ENCODE data around the gene TSGA10IP. TPM values are rescaled to one million over a fixed set of nuclear protein-coding genes. Genes with fewer than 3 reads are reported as not detected.
"Not testable (repeated sequence)": the region's sequence is repeated elsewhere in the genome, so short reads cannot be mapped to it uniquely, and the experiment has no call there.

Gene TSGA10IP
- total RNA-seq, 1 experiment from 2014 or later, result not detected

GRCh38 chr11:65947133-65947532, 1.9 kb downstream of the TSGA10IP start:
- H3K9me3 ChIP-seq (replicated peaks), result no peaks in the 10 kb centered on the region
- no peak overlapping the region for H3K27ac ChIP-seq
- DNase-seq, result peak; percentile 56 to 62
- H3K36me3 ChIP-seq, result no peaks in the 10 kb centered on the region
- peaks cover 39% of the 10 kb centered on the region for H3K27me3 ChIP-seq
- H3K4me3 ChIP-seq, result no peak overlapping the region
- H3K4me1 ChIP-seq, result no peaks in the 10 kb centered on the region

- H3K4me3 ChIP-seq, result no peak overlapping the region
- H3K36me3 ChIP-seq, result no peaks in the 10 kb centered on the region
- H3K9me3 ChIP-seq (replicated peaks), result no peaks in the 10 kb centered on the region
- no peak overlapping the region for H3K27ac ChIP-seq
- peaks cover 42% of the 10 kb centered on the region for H3K27me3 ChIP-seq
- H3K4me1 ChIP-seq, result no peaks in the 10 kb centered on the region
- no peak for DNase-seq
These were observed 2.4 kb downstream of the TSGA10IP start for GRCh38 chr11:65947603-65948125.

- not testable (repeated sequence) for H3K4me1 ChIP-seq; DNase-seq; H3K36me3 ChIP-seq; H3K27ac ChIP-seq; H3K9me3 ChIP-seq (replicated peaks); H3K4me3 ChIP-seq
- peaks cover 45% of the 10 kb centered on the region for H3K27me3 ChIP-seq
These were observed 5.4 kb downstream of the TSGA10IP start for GRCh38 chr11:65950711-65951110.

GRCh38 chr11:65951641-65952040, 6.4 kb downstream of the TSGA10IP start:
- H3K4me1 ChIP-seq; H3K4me3 ChIP-seq; DNase-seq; H3K36me3 ChIP-seq; H3K27ac ChIP-seq; H3K9me3 ChIP-seq (replicated peaks): not testable (repeated sequence)
- peaks cover 40% of the 10 kb centered on the region for H3K27me3 ChIP-seq

- no peak overlapping the region for H3K4me3 ChIP-seq
- H3K27me3 ChIP-seq, result peaks cover 35% of the 10 kb centered on the region
- H3K27ac ChIP-seq, result no peak overlapping the region
- H3K4me1 ChIP-seq, result no peaks in the 10 kb centered on the region
- DNase-seq, result no peak
- no peaks in the 10 kb centered on the region for H3K9me3 ChIP-seq (replicated peaks)
- H3K36me3 ChIP-seq, result no peaks in the 10 kb centered on the region
These were observed 6.8 kb downstream of the TSGA10IP start for GRCh38 chr11:65952052-65952521.

GRCh38 chr11:65953471-65953870, 8.2 kb downstream of the TSGA10IP start:
- Histone ChIP-seq H3K4me3 (no peak overlapping the region), H3K27ac (no peak overlapping the region), H3K4me1 (no peaks in the 10 kb centered on the region), H3K9me3 (replicated peaks) (no peaks in the 10 kb centered on the region), H3K36me3 (no peaks in the 10 kb centered on the region), H3K27me3 (peaks cover 24% of the 10 kb centered on the region)
- peak; percentile 36 to 48 for DNase-seq

- Histone ChIP-seq H3K27ac (no peak overlapping the region), H3K36me3 (no peaks in the 10 kb centered on the region), H3K4me3 (no peak overlapping the region), H3K27me3 (peaks cover 24% of the 10 kb centered on the region), H3K4me1 (no peaks in the 10 kb centered on the region), H3K9me3 (replicated peaks) (no peaks in the 10 kb centered on the region)
- no peak for DNase-seq
These were observed 9.5 kb downstream of the TSGA10IP start for GRCh38 chr11:65954771-65955170.

GRCh38 chr11:65958291-65958690, 13.0 kb downstream of the TSGA10IP start:
- peaks cover 6% of the 10 kb centered on the region for H3K4me1 ChIP-seq
- no peak overlapping the region for H3K4me3 ChIP-seq
- H3K9me3 ChIP-seq (replicated peaks), result no peaks in the 10 kb centered on the region
- no peak for DNase-seq
- peaks cover 13% of the 10 kb centered on the region for H3K27me3 ChIP-seq
- H3K36me3 ChIP-seq, result 0 out of 2 replicates have a peak, but pooled peaks cover 2% of the 10 kb centered on the region
- H3K27ac ChIP-seq, result no peak overlapping the region

- Histone ChIP-seq H3K4me3 (no peak overlapping the region), H3K9me3 (replicated peaks) (no peaks in the 10 kb centered on the region), H3K27me3 (peaks cover 7% of the 10 kb centered on the region), H3K36me3 (0 out of 2 replicates have a peak, but pooled peaks cover 2% of the 10 kb centered on the region), H3K27ac (no peak overlapping the region), H3K4me1 (peaks cover 6% of the 10 kb centered on the region)
- no peak for DNase-seq
These were observed 13.6 kb downstream of the TSGA10IP start for GRCh38 chr11:65958774-65959420.

GRCh38 chr11:65960824-65961266, 15.6 kb downstream of the TSGA10IP start:
- Histone ChIP-seq H3K4me1 (peaks cover 6% of the 10 kb centered on the region), H3K36me3 (peaks cover 17% of the 10 kb centered on the region), H3K9me3 (replicated peaks) (no peaks in the 10 kb centered on the region), H3K27ac (peak overlapping the region; percentile 88), H3K4me3 (peak overlapping the region; percentile 99), H3K27me3 (no peaks in the 10 kb centered on the region)
- DNase-seq, result no peak

- Histone ChIP-seq H3K27ac (peak within 1 kb of the TSS; percentile 88), H3K36me3 (peaks cover 23% of the 10 kb centered on the region), H3K4me1 (peaks cover 6% of the 10 kb centered on the region), H3K9me3 (replicated peaks) (no peaks in the 10 kb centered on the region), H3K4me3 (peak within 1 kb of the TSS; percentile 99), H3K27me3 (no peaks in the 10 kb centered on the region)
- peak; percentile 99 for DNase-seq
These were observed 16.2 kb downstream of the TSGA10IP start, which contains the start of gene SART1 for GRCh38 chr11:65961267-65962140. TSS of gene SART1 (plus strand) at chr11:65961734. CDS start at chr11:65961781, 47 bp downstream.

- no peaks in the 10 kb centered on the region for H3K9me3 ChIP-seq (replicated peaks)
- H3K4me1 ChIP-seq, result peaks cover 6% of the 10 kb centered on the region
- H3K36me3 ChIP-seq, result peaks cover 30% of the 10 kb centered on the region
- no peak overlapping the region for H3K27ac ChIP-seq
- H3K4me3 ChIP-seq, result peak overlapping the region; percentile 99
- no peak for DNase-seq
- no peaks in the 10 kb centered on the region for H3K27me3 ChIP-seq
These were observed 16.9 kb downstream of the TSGA10IP start for GRCh38 chr11:65962141-65962564.

- Histone ChIP-seq H3K4me3 (no peak overlapping the region), H3K27ac (no peak overlapping the region), H3K9me3 (replicated peaks) (no peaks in the 10 kb centered on the region), H3K27me3 (no peaks in the 10 kb centered on the region), H3K36me3 (peaks cover 51% of the 10 kb centered on the region), H3K4me1 (peaks cover 6% of the 10 kb centered on the region)
- DNase-seq, result no peak
These were observed 19.6 kb downstream of the TSGA10IP start for GRCh38 chr11:65964906-65965305.

- Histone ChIP-seq H3K4me1 (peaks cover 6% of the 10 kb centered on the region), H3K4me3 (no peak overlapping the region), H3K9me3 (replicated peaks) (no peaks in the 10 kb centered on the region), H3K27me3 (no peaks in the 10 kb centered on the region), H3K27ac (no peak overlapping the region), H3K36me3 (peaks cover 51% of the 10 kb centered on the region)
- no peak for DNase-seq
These were observed 20.9 kb downstream of the TSGA10IP start for GRCh38 chr11:65965986-65966762.

Data from SJCRH30 (cell line).